Kidney (tissue), 22 donors: ENCODE measurements around the gene ELAPOR1. TPM values are rescaled to one million over a fixed set of nuclear protein-coding genes. Genes with fewer than 3 reads are reported as not detected.

Experiments used
- DNase-seq, 5 donors: peaks; one replicate each; pipeline ENCODE4 v3.0.0-alpha.2; 2013 to 2020
- FAIRE-seq: peaks from 2 replicates; lab custom pipeline; 2012; peaks lifted over from hg19 to GRCh38; lab: Jason Lieb, UNC
- H3K27ac ChIP-seq, 2 donors: one replicate each; pipeline ENCODE4 v1.7.0; 2013; ENCODE audit warnings: low read depth in 2 of 2, low read length in 2 of 2, inconsistent platforms in 1 of 2
- H3K27me3 ChIP-seq: one replicate; pipeline ENCODE4 v1.7.1; 2013; ENCODE audit warnings: low read length, inconsistent platforms; ENCODE audit not compliant: control insufficient read depth, insufficient read depth
- H3K36me3 ChIP-seq, 3 donors: one replicate each; pipeline versions ENCODE4 v1.7.0 to v1.7.1; 2013; ENCODE audit warnings: low read length in 3 of 3, control low read depth in 1 of 3, inconsistent platforms in 1 of 3; ENCODE audit not compliant: insufficient read depth in 3 of 3, control insufficient read depth in 2 of 3
- H3K4me1 ChIP-seq, 3 donors: one replicate each; pipeline versions ENCODE4 v1.7.0 to v1.7.1; 2013; ENCODE audit warnings: low read length in 3 of 3, inconsistent platforms in 1 of 3, low read depth in 1 of 3; ENCODE audit not compliant: control insufficient read depth in 2 of 3, insufficient read depth in 2 of 3
- H3K4me3 ChIP-seq, 3 donors: one replicate each; pipeline versions ENCODE4 v1.7.0 to v1.8.1; 2013; ENCODE audit warnings: low read length in 3 of 3, control low read depth in 1 of 3, inconsistent platforms in 1 of 3
- H3K9ac ChIP-seq, 3 donors: one replicate each; pipeline versions ENCODE4 v1.7.0 to v1.7.1; 2013; ENCODE audit warnings: low read length in 3 of 3, control low read depth in 1 of 3, inconsistent platforms in 1 of 3
- H3K9me3 ChIP-seq, 3 donors: one replicate each; pipeline versions ENCODE4 v1.7.0 to v1.7.1; 2013; ENCODE audit warnings: low read length in 3 of 3, control low read depth in 1 of 3, inconsistent platforms in 1 of 3; ENCODE audit not compliant: control insufficient read depth in 2 of 3, insufficient read depth in 1 of 3
- CTCF ChIP-seq: IDR thresholded peaks from 3 replicates; pipeline ENCODE4 v1.5.1; 2012; ENCODE audit warnings: mild to moderate bottlenecking, moderate library complexity, borderline replicate concordance; ENCODE audit not compliant: insufficient read depth; ENCODE audit errors: extremely low read depth
- intact Hi-C: fragments of 100-400 bp; cut with DNase I; formaldehyde crosslinking; loops from one replicate; pipeline ENCODE4 v1.11.1; 2022
- long read RNA-seq, 10 donors: library from polyadenylated mRNA in 1 of 10; unstranded in 1 of 10; transcript quantifications; one replicate each; pipeline ENCODE4 v2.0.0 and lab custom pipeline, GENCODE V29; 2021 to 2026
- polyA plus RNA-seq: library from polyadenylated mRNA; stranded (reverse); fragments of 350-450 nt; fragmentation: Illumina TruSeq; extraction: RNeasy Lipid Tissue Mini Kit (QIAGEN cat#74804); gene quantifications from one replicate; pipeline ENCODE4 v1.2.3, GENCODE V29; 2014; ENCODE audit warnings: low read depth, low replicate concordance; ENCODE audit not compliant: insufficient read depth
- total RNA-seq: library from RNA; stranded (reverse); fragmentation: NEBNext Ultra II Directional; extraction: Animal tissue kit (Norgen Biotek cat#: 25700); gene quantifications from one replicate; pipeline ENCODE4 v1.2.1, GENCODE V29; 2021
- donor health status: control.
- donor health status: control.
- donor health status: control.
- donor health status: control.
- donor health status: control.
- donor health status: DM: yes; HTN: yes; CAD: no.
- donor health status: Normal renal cell carcinoma (clear cell type).

ELAPOR1 gene
- total RNA-seq: 1.3 TPM
- polyA plus RNA-seq: 0.28 TPM
- long read RNA-seq, donor 1: 0 reads
- long read RNA-seq, donor 2: 0 reads
- long read RNA-seq, donor 3: 0 reads
- long read RNA-seq, donor 4: 0 reads
- long read RNA-seq, donor 5: 0 reads
- long read RNA-seq, donor 6: 0 reads
- long read RNA-seq, donor 7: 0 reads
- long read RNA-seq, donor 8: 0 reads
- long read RNA-seq, donor 9: 0 reads
- long read RNA-seq, donor 10: 0 reads

GRCh38 chr1:109113590-109114341 is at the start of gene ELAPOR1:
ELAPOR1 (plus strand) TSS chr1:109114115; CDS start chr1:109114184, 69 bp downstream.
- no peaks in the 10 kb centered on the region for H3K36me3 ChIP-seq
- H3K9me3 ChIP-seq: no peaks in the 10 kb centered on the region
- no peak within 1 kb of the TSS for H3K9ac ChIP-seq
- H3K4me3 ChIP-seq: peak within 1 kb of the TSS in 2 of 3 donors; percentile 22 to 32
- intact Hi-C loops: no loop called here
- TF ChIP-seq CTCF: no peak
- DNase-seq (peak; percentile 65 to 90 (median 76)), FAIRE-seq (no peak)
- H3K27ac ChIP-seq: no peak within 1 kb of the TSS
- H3K4me1 ChIP-seq: peaks cover 0 to 13% (median 6%) of the 10 kb centered on the region in 3 donors
- peaks cover 16% of the 10 kb centered on the region for H3K27me3 ChIP-seq

GRCh38 chr1:109065137-109065536 is 48.8 kb upstream of the ELAPOR1 start:
- no peaks in the 10 kb centered on the region for H3K9me3 ChIP-seq
- no peaks in the 10 kb centered on the region for H3K27me3 ChIP-seq
- intact Hi-C loops: no loop called here
- no peak overlapping the region for H3K27ac ChIP-seq
- H3K9ac ChIP-seq: no peak overlapping the region
- TF ChIP-seq CTCF: no peak
- DNase-seq (no peak), FAIRE-seq (no peak)
- H3K36me3 ChIP-seq: peaks cover 0 to 9% (median 7%) of the 10 kb centered on the region in 3 donors
- no peak overlapping the region for H3K4me3 ChIP-seq
- H3K4me1 ChIP-seq: no peaks in the 10 kb centered on the region

GRCh38 chr1:109067883-109068282 is 46.0 kb upstream of the ELAPOR1 start:
- Histone ChIP-seq H3K36me3 (peaks cover 0 to 9% (median 7%) of the 10 kb centered on the region in 3 donors), H3K27ac (no peak overlapping the region), H3K4me1 (no peaks in the 10 kb centered on the region), H3K4me3 (no peak overlapping the region), H3K9me3 (no peaks in the 10 kb centered on the region), H3K9ac (no peak overlapping the region), H3K27me3 (no peaks in the 10 kb centered on the region)
- no peak for TF ChIP-seq CTCF
- FAIRE-seq (no peak), DNase-seq (no peak)
- intact Hi-C loops: no loop called here
